ENCODE results near the gene AGT.

Gene AGT

GRCh38 chr1:230713915-230714764, at the start of gene AGT:
Gene AGT (minus strand): TSS chr1:230714122. CDS start chr1:230710823, 3,299 bp downstream.
- FAIRE-seq, result no peak

GRCh38 chr1:230761443-230762167, 47.7 kb upstream of the AGT start:
- FAIRE-seq (no peak), DNase-seq (ENCODE audit: low spot score) (no peak)

More at GRCh38 chr1:230713915-230714764, at the start of gene AGT:
- DNase-seq (ENCODE audit: low spot score), result peak; percentile 51

GRCh38 chr1:230760360-230760827, 46.5 kb upstream of the AGT start:
- FAIRE-seq, result no peak
- DNase-seq (ENCODE audit: low spot score), result no peak

- no peak for DNase-seq (ENCODE audit: low spot score)
- no peak for FAIRE-seq
Measured at GRCh38 chr1:230759369-230760065, 45.6 kb upstream of the AGT start.

GRCh38 chr1:230758709-230759368, 44.9 kb upstream of the AGT start:
- FAIRE-seq, result no peak
- DNase-seq (ENCODE audit: low spot score), result no peak

GRCh38 chr1:230757856-230758708, 44.2 kb upstream of the AGT start:
- no peak for DNase-seq (ENCODE audit: low spot score)
- no peak for FAIRE-seq

GRCh38 chr1:230754796-230755195, 40.9 kb upstream of the AGT start:
- no peak for DNase-seq (ENCODE audit: low spot score)
- no peak for FAIRE-seq

- FAIRE-seq (no peak), DNase-seq (ENCODE audit: low spot score) (no peak)
Measured at GRCh38 chr1:230753586-230754251, 39.8 kb upstream of the AGT start.

- no peak for DNase-seq (ENCODE audit: low spot score)
- no peak for FAIRE-seq
Measured at GRCh38 chr1:230753191-230753585, 39.3 kb upstream of the AGT start.

- DNase-seq (ENCODE audit: low spot score), result no peak
- FAIRE-seq, result no peak
Measured at GRCh38 chr1:230752407-230752806, 38.5 kb upstream of the AGT start.

GRCh38 chr1:230750986-230751625, 37.2 kb upstream of the AGT start:
- FAIRE-seq (no peak), DNase-seq (ENCODE audit: low spot score) (no peak)

GRCh38 chr1:230750576-230750975, 36.7 kb upstream of the AGT start:
- DNase-seq (ENCODE audit: low spot score) (no peak), FAIRE-seq (no peak)

GRCh38 chr1:230749635-230750034, 35.7 kb upstream of the AGT start:
- FAIRE-seq, result no peak

GRCh38 chr1:230749150-230749549, 35.2 kb upstream of the AGT start:
- DNase-seq (ENCODE audit: low spot score), result no peak
- FAIRE-seq, result no peak

More at GRCh38 chr1:230749635-230750034, 35.7 kb upstream of the AGT start:
- no peak for DNase-seq (ENCODE audit: low spot score)

GRCh38 chr1:230747890-230748800, 34.2 kb upstream of the AGT start:
- DNase-seq (ENCODE audit: low spot score), result no peak
- no peak for FAIRE-seq

GRCh38 chr1:230747127-230747730, 33.3 kb upstream of the AGT start, which contains the start of gene CAPN9:
Gene CAPN9 (plus strand): TSS chr1:230747388. CDS start chr1:230747497, 109 bp downstream.
- no peak for FAIRE-seq
- no peak for DNase-seq (ENCODE audit: low spot score)

GRCh38 chr1:230746617-230747016, 32.7 kb upstream of the AGT start:
- no peak for DNase-seq (ENCODE audit: low spot score)
- no peak for FAIRE-seq

GRCh38 chr1:230745071-230745470, 31.1 kb upstream of the AGT start:
- FAIRE-seq, result no peak
- no peak for DNase-seq (ENCODE audit: low spot score)

Data from urothelium cell line (cell line).